T-helper 2 cell treated with Interferon-gamma antibody and Interleukin-4, amounts not matched to agents 100 ng/mL and 5 ng/mL, for 36 hours (primary cell): Measurements from ENCODE around the gene CCNT2. TPM values are rescaled to one million over a fixed set of nuclear protein-coding genes. Genes with fewer than 3 reads are reported as not detected.
"Not testable (repeated sequence)": the region's sequence is repeated elsewhere in the genome, so short reads cannot be mapped to it uniquely, and the experiment has no call there.

Source experiments
- intact Hi-C: fragments of 100-400 bp; cut with micrococcal nuclease; formaldehyde crosslinking; loops from one replicate; pipeline ENCODE4 v1.15.1; 2023
- total RNA-seq: library from RNA; stranded (reverse); gene quantifications from 2 replicates; pipeline ENCODE4 v1.2.3, GENCODE V29; 2022

CCNT2 gene
- total RNA-seq, 1 donor from 2014 or later = 43.7 TPM

GRCh38 chr2:134973241-134974138, 54.9 kb downstream of the CCNT2 start:
- intact Hi-C loops = loop anchor here (1.0 kb wide), 1 partner anchor 558 kb away; the partner anchor contains the start of genes R3HDM1 and ZRANB3

DNA sequence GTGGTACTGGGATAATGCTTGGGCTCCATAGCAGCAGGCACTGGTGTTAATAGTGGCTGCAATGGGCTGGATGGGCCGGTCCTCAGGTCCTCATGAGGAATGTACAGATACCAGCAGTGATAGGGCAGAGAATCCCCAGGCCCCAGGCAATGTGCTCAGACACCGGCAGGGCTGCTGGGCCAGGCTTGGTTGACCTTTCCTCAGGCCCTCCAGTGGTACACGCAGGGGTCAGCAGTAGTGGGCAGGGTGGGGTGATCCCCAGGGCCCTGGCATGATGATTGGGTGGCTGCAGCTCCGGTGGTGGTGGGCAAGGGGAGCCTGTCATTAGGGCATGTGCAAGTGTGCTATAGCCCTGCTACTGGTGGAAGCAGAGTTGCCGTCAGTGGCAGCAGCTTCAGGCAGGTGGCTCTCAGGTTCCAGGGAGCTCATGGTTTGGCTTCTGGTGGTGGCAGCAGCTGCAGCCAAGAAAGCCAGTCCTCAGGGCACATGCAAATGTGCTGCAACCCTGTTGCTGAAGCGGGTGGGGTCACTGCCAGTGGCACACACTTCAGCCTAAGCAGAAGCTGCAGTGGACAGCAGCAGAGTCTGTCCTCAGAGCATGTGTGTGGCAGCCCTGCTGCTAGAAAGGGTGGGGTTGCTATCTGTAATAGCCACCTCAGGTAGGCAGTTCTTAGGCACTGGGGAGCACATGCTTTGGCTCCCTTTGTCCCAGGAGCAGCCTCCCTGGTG, 56.8 kb downstream of the CCNT2 start:
- intact Hi-C loops = no loop called here

DNA sequence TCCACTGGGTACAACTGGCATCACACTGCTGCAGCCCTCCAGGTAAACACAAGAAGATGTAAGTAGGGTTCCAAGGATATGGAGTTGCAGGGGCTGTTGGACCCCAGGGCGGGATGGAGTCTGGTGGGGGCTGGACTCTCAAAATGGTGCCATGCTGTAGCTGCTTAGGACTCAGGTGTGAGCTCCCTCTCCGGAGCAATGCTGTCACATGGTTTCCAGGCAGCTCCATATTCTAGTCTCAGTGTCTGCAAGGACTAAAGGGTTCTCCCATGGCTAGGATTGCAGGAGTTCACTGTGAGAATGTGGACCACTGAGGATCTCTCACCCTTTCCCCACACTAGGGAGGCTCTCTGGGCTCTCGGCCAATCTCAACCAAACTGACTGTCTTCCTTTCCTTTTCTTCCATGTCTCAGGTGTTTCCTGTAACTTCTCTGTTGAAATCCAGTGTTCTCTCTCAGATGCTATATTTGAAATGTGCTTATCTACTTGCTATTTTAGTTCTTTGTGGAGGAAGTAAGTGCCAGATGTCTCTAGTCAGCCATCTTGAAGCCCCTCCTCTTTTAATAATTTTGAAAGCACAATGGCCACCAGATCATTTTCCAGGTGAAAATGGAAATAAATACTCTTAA, 57.6 kb downstream of the CCNT2 start:
- intact Hi-C loops = no loop called here

DNA sequence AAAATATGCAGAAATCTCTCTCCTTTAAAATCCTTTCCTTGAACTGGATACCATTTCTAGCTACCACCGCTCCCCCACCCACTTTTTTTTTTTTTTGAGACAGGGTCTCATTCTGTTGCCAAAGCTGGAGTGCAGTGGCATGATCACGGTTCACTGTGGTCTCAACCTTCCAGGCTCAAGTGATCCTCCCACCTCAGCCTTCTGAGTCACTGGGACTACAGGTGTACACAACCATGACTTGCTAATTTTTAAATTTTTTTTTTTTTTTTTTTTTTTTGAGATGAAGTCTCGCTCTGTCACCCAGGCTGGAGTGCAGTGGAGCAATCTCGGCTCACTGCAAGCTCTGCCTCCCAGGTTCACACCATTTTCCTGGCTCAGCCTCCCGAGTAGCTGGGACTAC, 58.5 kb downstream of the CCNT2 start:
- intact Hi-C loops = not testable (repeated sequence)

DNA sequence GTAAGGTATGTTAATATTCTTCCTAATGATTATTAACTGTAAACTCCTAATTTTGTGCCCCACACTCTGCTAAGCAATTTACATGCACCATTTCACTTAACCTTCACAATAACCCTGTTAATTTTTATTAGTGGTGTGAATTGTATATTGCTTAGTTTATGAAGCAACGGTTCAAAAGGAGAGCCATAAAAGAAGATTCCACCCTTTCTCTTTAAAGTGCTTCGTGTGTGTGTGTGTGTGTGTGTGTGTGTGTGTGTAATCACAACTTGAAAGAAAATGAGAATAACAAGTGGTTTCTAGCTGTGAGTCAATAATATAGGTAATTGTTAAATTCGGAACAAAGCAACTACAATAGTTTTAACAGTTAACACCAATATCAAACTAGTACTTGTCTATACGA, 60.6 kb downstream of the CCNT2 start:
- intact Hi-C loops = no loop called here

- intact Hi-C loops = no loop called here
These were observed 62.0 kb downstream of the CCNT2 start for GRCh38 chr2:134980639-134981038.

DNA sequence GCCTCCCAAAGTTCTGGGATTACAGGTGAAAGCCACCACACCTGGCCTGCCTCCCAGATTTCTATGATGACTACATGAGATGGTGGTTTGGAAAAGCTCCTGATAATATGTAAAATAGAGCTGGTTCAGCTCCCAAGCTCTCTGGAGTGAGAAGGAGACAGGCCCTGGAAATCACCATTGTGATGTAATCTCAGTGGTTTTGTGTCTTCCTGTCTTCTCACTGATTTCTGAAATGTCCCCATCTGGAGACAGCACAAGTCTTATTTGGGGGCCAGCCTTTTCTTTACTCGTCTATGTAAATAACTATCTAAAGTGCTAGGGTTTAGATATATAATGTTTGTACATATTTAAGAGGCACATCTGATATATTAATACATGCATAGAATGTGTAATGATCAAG, 64.0 kb downstream of the CCNT2 start:
- intact Hi-C loops = no loop called here

GRCh38 chr2:134985061-134985460, 66.4 kb downstream of the CCNT2 start:
- intact Hi-C loops = no loop called here

GRCh38 chr2:134988994-134989605, 70.5 kb downstream of the CCNT2 start:
- intact Hi-C loops = loop anchor here (1.0 kb wide), 1 partner anchor 721 kb away; no protein-coding TSS in a partner anchor

DNA sequence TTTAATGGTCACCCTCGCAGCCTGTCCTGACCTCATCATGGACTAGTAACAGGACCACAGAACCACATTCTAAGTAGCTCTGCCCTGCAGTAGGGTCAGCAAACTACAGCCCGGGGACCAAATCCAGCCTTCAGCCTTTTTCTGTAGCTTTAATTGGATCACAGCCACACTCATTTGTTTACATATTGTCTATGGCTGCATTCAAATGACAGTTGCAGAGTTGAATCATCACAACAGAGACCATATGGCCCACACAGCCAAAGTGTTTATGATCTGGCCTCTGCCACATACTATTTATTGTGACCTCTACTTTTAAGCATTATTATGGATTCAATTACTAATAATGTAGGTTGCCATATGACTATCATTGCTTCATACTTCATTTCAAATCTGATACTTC, 80.9 kb downstream of the CCNT2 start:
- intact Hi-C loops = no loop called here

DNA sequence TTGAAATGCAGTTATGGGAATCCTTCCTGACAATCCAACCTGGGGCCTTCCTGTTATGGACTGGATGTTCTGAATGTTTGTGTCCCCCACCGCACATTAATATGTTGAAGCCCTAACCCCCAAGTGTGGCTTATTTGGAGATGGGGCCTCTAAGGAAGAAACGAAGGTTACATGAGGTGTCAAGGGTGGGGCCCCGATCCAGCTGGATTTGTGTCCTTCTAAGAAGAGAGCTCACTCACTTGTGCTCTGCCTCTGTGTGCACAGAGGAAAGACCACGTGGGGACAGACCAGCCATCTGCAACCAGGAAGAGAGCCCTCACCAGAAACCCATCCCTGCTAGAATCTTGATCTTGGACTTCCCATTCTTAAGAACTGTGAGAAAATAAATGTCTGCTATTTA, 84.2 kb downstream of the CCNT2 start:
- intact Hi-C loops = loop anchor here (5.0 to 10.0 kb wide), 2 partner anchors 472 to 599 kb away; no protein-coding TSS in a partner anchor

DNA sequence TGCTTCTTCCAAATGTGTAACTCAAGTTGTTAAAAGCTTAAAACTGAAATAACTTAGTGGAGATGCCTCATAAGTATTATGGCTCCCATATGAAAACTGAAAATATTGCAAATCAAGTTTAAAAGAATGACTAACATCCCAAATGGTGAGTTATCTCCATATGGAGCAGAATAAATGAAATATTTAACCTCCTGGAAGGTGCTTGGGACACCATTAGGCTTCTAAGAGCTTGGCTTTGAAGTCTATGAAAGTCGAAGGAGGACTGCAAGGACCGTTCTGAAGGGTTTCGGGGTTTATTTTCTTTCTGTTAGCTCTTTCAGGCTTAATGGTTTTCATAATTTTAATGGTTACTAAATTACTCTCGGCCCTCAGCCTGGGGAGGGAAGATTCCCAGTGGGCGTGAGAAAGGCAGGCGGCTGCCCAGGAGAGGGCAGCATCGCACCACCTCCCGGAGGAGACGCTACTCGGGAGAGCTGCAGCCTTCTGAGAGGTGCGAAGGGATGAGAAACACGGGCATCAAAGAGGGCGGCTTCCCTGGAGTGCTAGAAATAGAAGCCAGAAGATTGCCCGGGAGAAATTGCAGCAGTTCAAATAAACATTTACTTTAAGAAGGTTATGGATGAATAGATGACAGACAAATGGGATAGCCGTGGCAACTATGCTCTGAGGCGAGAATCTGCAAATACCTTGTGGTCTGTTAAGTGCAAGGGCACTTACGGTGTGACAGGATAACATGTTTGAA, 85.6 kb downstream of the CCNT2 start:
- intact Hi-C loops = loop anchor here (1.0 to 10.0 kb wide), 3 partner anchors 471 to 706 kb away; no protein-coding TSS in a partner anchor

DNA sequence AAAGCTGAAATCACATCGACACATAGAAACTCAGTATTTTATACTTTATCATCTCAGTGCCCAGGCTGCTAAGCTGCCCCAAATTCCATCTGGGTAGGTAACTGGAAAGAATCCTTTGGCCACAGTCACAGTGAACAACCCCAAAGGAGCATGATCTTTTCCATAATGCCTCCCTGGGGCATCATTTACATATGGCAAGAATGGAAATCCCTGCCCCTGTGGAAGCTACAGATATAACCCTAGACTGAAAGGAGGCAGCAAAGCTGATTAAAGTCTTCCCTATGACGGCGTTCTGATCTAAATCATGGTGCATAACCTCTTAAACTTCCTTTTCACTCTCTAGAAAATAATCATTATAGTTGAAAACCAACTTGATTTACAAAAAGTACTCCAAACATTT, 87.1 kb downstream of the CCNT2 start:
- intact Hi-C loops = loop anchor here (10.0 kb wide), 1 partner anchor 469 kb away; no protein-coding TSS in a partner anchor

Other genes with a start within 250 kb of the CCNT2 start
- 0.25 and 0.30 TPM in 2 replicates for gene TMEM163, start 199.8 kb upstream of the CCNT2 start, total RNA-seq
- gene ACMSD, start 80.2 kb upstream of the CCNT2 start, total RNA-seq = not detected in 2 replicates
- gene MAP3K19, start 128.6 kb downstream of the CCNT2 start, total RNA-seq = not detected in 2 replicates
- gene RAB3GAP1, start 133.5 kb downstream of the CCNT2 start, total RNA-seq = 22.3 and 22.8 TPM in 2 replicates